ENCODE data around the gene ATOSB.

Gene ATOSB

DNA sequence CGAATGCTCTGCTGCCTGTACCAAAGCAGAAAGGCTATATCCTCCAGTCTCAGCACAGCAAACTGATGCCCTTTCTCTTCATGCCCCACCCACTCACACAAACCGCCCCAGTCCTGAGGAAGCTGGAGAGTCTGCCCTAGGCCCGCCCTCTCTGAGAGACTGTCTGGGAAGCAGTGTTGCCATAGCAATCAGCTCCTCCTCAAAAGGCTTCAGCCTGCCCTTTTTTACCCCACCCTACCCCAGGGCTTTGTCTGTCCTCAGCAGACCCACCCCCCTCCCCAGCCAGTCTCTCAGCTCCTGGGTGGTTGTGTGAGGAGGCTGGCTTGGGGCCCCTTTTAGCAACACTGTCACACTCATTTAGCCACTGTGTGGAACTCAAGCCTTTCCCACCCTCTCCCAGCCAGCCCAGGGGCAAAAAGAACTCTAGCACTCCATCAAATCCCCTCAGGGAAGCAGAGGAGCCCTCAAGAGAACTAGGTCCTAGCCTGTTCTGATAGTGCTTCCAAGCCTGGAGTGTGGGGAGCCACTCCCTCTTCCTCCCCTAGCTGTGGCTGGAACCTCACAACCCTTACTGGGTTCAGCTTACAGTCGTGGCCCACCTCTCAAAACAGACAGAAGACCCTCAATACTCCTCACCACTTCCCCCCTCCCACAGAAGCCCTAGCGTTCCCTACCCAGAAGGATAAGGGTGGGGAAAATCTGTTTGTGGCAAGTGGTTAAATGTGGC lies 1.4 kb downstream of the ATOSB start:
- peak; percentile 48 for DNase-seq (ENCODE audit: low read depth)

DNA sequence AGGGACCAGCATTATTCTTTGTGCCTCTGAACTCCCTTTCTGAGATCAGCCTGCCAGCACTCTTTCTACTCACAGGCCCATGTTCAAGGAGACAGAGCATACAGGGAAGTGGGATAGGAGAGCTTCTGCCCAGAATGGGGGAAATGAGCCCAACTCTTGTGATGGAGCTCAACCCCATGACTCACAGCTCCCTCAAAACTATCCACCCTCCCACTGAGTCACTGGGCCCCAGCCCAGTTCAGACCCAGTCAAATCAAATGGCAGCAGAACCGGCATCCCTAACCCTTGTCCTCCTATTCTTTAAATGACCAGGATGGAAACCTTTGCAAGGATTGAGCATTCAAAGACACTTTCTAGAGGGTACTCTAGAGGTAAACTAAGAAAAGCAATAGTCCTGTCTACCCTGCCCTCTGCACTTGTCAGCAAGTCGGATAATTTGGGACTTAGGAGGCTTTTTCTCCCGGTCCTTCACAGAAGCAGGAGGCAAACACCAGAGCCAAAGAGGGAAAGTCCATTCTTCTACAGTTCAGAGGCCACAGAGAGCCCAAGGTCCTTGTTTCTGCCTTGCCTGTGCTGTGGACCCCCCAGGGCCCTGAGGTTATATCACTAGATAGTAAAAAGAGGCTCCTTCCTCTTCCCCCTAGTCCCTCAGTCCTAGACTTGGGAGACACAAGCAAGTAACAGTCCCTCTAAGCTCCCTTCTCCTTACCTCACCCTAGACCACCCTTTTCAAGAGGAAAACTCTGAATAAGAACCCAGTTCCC lies 3.2 kb downstream of the ATOSB start:
- DNase-seq (ENCODE audit: low read depth): no peak

DNA sequence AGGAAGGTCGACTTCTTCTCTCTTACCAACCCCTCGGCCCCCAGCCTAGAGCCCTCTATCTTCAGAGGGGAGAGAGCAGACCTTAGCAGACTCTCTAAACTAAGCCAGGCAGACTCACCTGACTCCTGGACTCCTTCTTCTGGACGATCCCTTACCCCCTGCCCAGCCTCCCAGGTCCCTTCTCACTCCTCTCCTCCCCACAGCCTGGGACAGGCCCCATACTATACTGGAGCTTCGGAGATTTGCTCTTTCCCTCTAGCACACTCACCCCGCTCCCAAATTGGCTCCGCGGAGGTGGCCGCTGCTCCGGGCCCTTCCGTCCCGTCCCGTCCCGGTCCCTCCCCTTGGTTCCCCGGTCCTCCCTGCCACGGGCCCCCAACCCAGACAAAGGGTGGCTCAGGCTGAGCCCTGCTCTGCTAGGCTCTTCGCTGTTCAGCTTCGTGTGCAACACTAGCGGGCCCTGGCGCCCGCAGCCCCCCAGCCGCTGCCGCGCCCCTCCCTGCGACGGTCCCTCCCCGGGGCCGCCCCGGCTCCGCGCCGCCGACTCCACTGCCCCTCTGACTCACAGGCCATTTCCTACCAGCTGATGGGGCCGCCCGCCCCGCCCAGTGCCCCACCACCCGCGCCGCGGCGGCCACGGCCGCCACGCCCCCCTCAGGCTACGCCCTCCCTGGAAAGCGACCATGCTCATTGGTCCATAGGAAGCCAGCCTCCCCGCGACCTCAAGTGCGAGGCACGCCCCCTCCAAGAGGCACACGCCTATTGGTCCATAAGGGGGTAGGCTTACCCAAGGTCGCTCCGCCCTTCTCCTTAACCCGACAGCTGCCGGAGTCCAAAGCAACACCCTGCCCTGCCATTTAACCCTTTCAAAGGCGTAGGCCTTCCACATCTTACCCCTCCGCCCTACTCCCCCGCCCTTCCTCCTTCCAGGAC lies 4.4 kb downstream of the ATOSB start:
- peak; percentile 93 for DNase-seq (ENCODE audit: low read depth)

DNA sequence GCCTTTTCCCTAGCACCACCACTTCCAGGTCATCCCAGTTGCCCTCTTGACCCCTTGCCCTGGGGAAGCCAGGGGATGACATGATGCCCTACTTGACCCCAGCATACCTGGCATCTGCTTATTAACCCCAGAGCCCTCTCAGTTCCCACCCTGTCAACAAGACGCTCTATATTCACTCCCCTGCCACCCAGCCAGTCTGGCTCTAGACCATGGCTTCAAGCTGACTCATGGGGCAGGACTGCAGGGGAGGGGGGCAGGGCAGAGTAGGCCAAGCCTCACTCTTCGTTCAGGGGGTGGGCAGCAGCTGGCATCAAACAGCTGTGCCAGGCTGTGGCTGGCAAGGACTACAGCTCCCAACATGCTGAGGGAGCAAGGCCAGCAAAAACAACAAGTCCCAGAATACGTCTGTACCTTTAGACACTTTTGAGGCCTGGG lies 5.3 kb downstream of the ATOSB start:
- DNase-seq (ENCODE audit: low read depth): no peak

DNA sequence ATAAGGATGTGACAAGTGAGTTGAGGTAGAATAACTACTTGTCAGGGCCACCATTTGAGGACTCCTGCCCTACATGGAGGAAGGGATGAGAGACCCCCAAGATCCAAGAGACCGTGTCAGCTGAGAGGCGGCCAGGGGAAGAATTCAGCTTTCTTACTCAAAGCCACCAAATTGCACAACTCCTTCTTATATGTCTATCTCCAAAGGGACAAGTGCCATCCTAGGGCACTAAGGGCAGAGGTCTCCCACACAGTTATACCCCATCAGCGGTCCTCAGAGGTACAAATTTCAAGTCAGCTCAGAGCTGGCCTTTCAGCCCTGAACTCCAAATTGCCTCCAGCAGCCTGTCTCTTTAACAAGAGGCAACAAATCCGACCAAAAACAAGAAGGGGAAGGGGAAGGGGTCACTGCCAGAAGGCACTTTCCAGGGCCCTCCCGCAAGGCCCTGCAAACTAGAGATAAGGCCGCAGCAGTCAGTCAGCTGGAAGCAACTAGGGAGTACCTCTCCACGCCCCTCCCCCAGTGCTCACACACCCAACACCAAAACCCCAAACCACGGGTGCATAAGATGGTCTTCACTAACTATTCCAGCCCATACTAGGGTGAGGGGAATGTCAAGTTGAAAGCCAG lies 6.6 kb downstream of the ATOSB start:
- no peak for DNase-seq (ENCODE audit: low read depth)

DNA sequence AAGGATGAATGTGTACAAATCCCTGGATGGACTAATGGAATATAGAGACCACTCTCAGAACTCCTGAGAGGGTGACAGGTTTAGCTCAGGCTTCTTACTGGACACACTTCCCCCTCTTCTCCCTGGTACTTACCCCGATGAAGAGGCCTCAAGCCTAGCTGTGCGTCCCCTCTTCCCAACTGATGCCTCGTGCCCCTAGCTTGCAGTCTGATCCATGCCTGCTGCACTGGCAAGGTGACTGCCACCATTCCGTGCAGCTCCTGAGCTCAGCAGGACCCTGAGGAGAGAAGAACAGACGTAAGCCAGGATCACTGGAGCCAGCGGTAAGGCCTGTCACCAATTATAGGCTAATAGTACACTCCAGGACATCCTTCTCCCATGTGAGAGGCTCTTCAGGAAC lies 7.2 kb downstream of the ATOSB start:
- no peak for DNase-seq (ENCODE audit: low read depth)

DNA sequence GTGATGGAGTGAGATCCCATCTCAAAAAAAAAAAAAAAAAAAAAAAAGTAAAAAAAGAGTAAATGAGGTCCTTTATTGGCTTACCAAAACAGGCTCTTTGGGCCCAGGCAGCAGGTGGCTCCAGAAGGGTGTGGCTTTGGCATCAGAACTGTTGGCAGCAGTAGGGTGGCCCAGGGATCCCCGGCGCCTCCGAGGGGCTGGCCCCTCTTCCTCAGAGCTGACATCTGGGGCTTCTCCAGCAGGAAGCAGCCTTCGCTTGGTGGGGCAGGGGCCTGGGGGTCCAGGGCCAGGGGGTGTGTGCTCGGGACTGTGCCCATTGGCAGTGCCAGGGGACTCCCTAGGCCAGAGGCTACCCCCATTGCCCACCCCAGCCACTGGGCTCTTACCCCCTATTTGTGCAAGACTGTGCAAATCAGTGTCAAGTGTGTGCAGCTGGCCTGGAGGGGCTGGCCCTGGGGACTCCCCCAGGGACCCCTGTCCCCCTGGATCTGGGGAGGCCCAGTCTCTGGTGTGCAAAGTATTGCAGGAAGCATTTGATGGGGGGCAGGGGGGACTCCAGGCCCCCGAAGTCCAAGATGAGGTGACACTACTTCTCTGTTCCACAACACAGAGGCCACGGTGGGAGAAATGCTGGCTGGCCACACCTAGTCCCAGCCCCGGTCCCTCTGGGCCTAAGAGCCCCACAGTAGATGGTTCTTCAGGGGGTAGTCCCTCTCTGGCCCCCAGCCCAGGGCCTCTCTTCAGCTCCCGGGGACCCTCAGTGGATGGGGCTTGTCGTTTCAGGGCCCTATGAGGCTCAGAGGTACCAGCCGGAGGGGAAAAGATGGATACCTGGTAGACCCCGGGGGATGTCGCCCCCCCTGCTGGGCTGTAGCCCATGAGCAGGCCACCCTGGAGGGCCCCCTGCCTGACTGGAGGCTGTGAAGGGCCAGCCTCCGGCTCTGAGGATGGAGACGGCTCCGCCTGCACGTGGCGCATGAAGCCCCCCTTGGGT lies 8.1 kb downstream of the ATOSB start:
- DNase-seq (ENCODE audit: low read depth): no peak

DNA sequence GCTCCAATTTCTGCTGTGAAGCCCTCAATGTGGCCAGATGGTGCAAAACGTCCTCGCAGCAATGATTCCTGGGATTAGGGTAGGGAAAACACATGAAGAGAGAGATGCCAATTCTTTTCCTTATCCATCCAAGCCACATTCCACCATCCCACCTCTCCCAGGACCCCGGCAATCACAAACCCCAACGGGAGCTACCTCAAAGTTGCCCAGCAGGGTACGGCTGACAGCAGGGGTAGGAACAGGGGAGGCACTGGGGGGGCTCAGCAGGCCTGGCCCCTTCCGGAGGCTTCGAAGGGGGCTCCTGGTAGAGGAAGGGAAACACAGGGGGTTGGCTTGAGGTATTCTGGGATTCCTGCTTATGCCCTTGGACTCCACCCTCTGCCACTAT lies 9.3 kb downstream of the ATOSB start:
- no peak for DNase-seq (ENCODE audit: low read depth)

DNA sequence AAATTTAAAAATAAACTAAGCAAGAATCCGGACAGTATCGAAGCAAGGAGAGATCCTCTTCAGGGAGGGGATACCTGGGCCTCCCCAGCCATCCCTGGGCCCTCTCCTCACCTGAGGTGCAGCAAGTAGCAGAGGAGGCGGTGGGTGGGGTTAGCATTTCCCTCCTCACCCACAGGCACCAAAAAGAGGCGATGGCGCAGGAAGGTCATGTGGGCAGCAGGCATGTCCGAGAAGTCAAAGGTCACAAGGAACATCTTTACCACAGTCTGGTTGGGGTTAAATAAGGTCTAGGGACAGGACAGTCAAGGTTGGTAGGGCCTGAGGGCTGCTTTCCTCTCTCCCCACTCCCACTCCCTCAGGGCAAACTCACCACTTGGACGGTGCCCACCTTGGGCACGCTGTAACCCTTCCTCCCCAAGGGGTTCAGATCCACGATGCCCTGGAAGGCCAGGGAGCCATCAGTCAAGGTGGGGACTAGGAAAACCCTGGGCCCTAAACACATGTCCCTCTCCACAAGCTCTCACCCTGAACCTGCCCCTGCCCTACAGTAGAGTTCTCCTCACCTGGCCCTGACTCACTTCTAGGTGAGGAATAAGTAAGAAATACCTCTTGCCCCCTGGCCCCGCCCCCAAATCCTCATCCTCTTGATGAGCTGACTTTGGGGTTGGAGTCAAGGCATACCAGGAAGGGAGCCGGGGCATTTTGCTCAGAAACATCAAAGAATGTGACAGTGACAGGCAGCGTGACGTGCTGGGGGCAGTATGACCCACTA lies 9.9 kb downstream of the ATOSB start:
- DNase-seq (ENCODE audit: low read depth): no peak

DNA sequence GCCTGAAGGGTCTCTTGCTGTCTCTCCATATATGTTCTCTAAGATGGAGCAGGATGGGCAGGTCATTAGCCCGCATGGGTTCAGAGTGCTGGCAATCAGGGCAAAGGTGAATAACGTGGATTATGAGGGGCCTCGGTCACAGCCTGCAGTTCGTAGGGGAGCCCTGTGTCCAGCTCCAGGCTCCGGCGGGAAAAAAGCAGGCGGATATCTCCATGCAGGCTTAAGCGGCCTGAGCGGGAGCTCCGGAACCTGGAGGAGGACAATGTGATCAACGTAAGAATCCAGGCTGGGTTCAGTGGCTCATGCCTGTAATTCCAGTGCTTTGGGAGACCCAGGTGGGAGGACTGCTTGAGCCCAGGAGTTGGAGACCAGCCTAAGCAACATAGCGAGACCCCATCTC lies 10.5 kb downstream of the ATOSB start:
- no peak for DNase-seq (ENCODE audit: low read depth)

DNA sequence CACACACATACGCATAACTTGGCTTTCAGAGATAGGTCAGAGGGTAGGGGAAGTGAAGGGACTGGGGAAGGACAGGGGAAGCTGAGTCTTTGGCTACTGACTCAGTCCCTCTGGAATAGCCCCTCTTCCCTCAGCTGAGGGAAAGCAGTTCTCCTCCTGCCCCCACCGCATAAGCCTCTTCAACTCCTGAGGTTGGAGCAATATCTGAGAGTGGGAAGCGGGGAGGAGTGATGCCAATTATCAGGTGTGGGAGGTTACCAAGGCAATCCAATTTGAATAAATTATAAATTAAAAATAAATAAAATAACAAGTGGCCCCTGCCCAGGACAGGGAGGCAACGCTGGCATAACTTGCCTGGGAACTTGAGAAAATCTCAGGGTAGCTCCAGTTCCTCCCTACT lies 11.1 kb downstream of the ATOSB start:
- DNase-seq (ENCODE audit: low read depth): no peak

DNA sequence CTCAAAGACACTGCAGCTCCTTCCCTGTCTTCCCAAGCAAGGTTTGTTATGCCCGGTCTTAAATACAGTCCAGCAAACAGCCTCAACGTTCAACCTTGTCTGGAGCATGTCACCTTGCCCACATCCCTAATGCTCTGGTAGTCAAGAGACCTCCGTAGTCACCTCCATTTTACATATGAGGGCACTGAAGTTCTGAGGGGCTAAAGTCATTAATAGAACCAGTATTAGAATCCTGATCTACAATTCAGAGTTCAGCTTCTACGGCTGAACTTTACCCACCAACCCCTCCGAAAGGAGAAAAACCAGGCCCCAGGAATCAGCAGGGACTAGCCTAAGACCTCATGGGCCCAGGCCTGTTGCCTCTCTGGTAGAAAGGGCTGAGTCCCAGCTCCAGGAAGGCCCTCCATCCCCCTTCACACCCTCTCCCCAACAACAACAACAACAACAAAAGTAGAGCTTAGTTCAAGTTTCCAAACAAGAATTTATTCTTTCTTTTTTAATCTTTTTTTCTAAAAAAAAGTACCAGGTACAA lies 11.9 kb downstream of the ATOSB start:
- DNase-seq (ENCODE audit: low read depth): no peak

DNA sequence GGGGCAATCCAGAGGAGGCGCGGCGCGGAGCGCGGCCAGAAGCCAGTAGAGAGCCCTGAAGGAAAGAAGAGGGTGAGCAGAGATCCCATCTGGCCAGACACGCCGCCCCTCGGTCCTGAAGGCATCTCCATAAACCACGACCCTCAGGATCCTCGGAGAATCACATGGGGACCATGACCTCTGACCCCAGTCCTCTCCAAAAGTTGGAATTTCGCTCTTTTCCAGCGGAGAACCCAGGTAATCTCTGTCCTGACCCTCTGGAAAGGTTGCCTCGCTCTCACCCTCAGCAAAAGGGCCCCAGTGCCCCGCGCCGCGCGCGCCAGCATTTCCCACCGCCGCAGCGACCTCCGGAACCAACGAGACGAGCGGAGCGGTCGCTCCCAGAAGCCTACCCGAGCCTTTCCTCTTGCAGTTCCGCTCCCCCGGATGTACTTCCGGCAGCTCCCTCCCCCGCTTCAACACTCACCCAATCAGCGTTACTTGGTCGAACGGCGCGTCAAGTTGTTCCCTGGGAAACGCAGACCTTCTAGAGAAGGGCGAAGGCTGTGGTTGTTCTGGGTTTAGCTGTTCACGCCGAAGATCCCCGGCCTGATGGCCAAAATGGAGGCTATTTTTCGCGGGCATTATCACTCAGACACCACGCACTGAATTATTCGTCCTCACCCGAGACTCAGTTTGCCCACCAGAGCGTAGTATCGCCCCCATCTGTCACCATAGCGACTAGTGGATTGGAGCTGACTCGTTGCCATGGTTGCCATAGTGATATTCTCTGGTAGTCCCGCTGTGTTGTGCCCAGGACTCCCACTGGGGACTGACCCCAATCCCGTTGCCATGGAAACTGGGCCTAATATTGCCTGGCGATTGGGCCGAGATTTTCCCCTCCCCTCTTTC lies 12.6 kb downstream of the ATOSB start, which contains the start of gene STOML2:
STOML2 (minus strand) TSS at position 363 of the 891 bp plus-strand sequence; CDS start at position 326, 37 bp downstream.
- DNase-seq (ENCODE audit: low read depth): peak; percentile 86

DNA sequence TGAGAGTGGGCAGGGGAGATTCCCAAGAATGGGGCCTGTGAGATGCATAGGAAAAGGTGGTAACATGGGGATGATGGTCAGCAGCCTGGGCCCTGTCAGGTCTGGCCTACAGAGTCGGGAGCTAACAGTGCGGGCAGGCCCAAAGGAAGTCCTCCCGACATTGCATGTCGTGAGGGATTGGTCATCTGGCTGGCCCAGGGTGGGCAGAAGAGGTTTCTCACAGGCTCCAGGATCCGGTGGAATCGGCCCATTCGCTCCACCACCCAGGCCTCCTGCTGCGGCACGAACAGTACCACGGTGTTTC lies 13.2 kb downstream of the ATOSB start:
- no peak for DNase-seq (ENCODE audit: low read depth)

DNA sequence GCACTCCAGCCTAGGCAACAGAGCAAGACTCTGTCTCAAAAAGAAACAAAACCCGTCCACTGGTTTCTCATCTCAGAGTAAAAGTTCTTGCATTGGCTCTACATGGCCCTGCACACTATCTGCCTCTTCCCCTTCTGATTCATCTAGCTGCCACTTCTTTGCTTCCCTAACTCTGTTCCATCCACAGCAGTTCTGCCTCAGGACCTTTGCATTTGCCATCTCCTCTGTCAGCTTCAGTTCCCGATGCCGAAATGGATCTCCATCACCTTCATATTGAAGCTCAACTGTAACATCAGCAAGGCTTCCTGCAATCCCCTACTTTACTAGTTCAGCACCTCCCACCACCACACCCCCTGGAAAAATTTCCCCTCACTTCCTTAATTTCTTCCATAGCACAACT lies 18.1 kb downstream of the ATOSB start:
- no peak for DNase-seq (ENCODE audit: low read depth)

DNA sequence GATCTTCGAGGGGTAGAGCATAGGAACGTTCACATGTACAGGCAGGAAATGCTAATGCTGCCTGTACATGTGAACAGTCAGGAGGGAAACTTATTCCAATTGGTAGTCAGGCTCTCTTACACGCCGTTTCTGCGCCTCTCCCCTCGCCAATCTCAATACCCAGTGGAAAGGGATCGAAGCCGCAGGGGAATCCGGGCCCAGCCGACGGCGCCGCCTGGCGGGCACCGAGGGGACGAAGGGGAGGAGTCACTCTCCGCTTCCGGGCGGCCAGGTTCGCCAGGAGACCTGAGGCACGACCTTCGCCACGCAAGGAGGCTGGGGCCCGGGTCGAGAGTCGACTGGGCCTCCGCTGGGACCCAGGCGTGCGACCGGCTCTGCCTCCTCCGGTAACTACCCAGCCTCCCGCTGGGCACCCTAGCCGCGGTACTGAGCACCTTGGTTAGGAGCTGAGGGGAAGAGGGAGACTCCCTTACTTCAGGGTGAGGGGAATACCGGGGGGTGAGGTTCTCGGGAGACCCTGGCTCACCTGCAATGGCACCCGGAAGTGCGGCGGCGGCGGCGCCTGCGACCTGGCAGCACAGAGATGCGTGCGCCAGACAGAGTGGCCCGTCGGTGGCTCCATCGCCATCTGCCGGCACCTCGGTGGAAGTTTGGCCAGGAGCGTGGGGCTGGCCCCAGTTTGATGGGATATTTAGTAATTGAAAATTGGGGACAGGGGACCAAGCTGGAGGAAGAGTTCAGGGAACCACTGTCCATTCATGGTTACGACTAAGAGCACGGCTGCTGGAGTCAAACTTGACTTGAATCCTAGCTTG lies 19.4 kb downstream of the ATOSB start, which contains the start of gene PIGO:
PIGO (minus strand) TSS at position 557 of the 815 bp plus-strand sequence. CDS start 1,026 bp downstream, outside the sequence.
- peak; percentile 82 for DNase-seq (ENCODE audit: low read depth)

DNA sequence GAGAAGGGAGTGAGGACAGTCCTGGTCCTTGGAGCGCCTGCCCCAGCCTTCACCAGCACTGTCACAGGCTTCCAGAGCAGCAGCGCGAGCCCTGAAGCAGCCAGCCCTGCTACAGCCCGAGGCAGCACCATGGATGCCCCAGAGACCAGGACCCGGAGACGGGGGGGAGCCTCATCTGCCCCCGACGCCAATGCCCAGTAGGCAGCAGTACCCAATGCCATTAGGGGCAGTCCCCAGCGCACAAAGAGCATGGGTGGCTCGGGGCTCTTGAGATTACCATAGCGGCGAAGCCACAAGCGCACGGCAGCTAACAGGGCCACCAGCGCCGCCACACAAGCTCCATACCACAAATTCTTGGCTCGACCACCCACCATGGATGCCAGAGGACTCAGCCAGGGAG lies 24.1 kb downstream of the ATOSB start:
- DNase-seq (ENCODE audit: low read depth): no peak

DNA sequence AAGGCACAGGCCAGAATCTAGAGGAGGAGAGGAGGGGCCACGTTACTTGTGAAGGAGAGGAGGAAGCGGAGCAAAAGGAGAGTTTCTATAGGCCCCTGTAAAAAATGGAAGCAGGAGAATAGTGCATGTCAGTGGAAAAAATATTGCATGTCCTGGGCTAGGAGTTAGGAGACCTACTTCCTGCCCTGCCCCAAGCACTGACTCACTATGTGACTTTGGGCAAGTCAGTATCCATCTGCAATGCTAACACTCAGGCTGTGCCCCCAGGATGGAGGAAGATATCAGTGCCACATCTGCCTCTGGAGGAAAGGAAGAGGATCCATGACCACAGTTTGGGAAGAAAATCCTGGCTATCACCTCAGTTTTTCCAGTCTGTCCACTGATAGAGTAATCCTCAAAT lies 26.2 kb downstream of the ATOSB start:
- DNase-seq (ENCODE audit: low read depth): no peak

All from stimulated activated CD8-positive, alpha-beta memory T cell treated with anti-CD3 and anti-CD28 coated beads, Interleukin-4, amount 100 ng/mL, for 24 hours (primary cell).